HK-2 (cell line): ENCODE measurements around the gene HLF.

ENCODE experiments used
- DNase-seq: peaks from one replicate; pipeline ENCODE4 v3.0.0-alpha.2; 2018; ENCODE audit not compliant: unreplicated experiment

Gene HLF

DNA sequence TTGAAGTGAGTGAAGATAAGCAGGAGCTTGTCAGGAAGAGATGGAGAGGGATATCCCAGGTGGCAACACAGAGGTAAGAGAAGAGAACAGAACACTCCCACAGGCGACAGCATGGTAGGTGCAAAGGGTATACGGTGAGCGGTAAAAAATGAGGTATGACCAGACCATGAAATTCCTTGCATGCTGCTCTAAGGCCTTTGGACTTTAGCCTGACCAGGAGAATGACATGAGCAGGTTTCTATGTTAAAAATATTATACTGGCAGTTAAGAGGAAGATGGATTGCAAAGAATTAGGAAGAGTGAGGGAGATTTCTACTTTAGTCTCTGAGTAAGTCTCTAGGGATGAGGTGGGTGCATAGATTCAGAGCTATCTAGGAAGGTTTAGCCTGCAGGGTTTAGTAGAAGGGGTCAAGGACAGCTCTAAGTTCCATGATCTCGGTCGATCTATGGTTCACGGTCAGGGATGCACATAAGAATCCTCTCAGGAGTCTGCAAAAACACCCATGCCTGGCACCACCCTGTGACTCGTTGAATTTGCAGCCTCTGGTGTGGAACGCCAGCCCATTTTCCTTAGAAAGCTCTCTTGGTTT, 65.7 kb downstream of the HLF start:
- DNase-seq: no peak

DNA sequence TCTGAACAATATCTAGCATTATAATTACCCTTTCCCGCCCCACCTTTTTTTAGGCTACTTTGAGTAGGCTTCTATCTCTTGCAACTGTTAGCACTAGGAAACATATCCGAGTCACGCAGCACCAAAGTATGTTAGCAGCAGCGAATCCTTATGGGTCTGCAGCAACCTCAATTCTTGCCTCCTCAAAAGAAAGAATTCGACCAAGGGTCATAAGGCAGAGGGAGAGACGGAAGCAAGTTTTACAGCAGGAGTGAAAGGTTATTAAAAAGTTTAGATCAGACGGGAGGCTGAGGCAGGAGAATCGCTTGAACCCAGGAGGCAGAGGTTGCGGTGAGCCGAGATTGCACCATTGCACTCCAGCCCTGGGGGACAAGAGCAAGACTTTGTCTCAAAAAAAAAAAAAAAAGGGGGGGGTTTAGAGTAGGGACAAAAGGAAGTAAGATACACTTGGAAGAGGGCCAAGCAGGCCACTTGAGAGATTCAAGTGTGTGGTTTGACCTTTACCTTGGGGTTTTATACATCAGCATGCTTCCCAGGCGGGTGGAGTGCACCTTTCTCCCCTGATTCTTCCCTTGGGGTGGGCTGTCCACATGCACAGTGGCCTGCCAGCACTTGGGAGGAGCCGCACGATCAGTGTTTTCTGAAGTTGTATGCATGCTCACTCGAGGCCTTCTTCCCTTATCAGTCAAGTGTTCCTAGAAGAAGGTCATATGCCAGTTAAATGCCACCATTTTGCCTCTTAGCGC, 67.7 kb downstream of the HLF start:
- DNase-seq: peak; percentile 13

DNA sequence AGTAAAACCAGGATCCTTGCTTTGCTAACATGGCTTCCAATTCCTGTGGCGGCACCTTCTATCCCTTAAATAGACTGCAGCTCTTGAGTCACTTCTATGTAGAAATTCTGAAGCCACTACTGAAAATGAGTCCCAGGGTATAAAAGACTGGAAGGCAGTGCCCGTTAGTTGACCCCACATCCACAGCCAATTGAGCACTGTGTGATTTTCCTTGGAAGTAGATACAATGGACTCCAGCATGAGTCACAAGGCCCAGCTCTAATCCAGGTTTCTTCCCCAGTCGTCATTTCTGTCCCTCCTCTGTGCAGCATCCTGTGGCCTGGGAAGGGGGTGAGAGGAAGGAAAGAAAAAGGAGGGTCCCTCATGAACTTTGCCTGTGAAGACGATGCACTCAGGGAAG, 69.5 kb downstream of the HLF start:
- DNase-seq: no peak

DNA sequence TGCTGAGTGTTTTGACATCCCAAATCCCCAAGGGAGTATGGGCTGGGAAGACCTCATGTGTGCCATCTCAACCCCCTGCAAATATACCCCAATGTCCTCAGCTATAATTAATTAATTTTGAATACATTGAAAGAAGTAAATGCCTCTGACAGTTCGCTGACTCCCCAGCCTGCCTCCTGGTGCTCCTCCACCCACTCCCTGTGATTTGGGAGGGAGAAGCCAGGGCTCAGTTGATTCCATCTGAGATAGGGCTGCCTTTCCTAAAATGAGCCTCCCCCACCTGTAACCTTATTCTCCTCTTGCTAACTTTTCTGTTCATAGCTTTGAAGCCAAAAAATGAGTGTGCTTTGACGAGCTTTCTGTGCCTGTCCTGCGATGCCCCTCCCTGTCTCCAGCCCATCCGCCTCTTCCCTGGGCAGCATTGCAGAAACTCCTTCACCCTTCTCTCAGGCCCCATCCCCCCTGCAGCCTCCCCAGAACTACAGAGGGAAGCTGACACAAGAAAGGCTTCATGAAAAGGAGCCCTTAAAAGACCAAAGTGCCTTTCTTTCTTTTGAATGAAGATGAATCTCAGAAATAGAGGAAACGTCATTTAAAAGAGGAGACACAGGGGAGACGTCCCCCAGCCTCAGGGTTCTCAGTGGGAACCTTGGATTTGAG, 70.3 kb downstream of the HLF start:
- no peak for DNase-seq

DNA sequence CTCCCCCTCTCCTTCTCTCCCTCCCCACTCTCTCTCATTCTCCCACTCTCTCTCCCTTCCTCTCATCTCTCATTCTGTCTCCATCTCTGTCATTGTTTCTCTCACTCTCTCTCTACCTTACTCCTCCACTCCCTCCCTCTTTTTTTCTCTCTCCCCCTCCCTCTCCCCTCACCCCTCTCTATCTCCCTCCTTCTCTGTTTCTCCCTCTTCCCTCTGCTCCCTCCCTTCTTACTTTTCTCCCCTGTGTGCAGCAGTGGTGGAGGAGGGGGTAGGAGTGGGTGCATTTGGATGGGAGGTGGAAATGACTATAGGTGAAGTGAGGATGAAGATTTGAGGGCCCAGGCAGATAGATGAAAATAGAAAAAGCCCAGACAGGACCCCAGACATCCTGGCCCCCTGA, 70.9 kb downstream of the HLF start:
- no peak for DNase-seq

DNA sequence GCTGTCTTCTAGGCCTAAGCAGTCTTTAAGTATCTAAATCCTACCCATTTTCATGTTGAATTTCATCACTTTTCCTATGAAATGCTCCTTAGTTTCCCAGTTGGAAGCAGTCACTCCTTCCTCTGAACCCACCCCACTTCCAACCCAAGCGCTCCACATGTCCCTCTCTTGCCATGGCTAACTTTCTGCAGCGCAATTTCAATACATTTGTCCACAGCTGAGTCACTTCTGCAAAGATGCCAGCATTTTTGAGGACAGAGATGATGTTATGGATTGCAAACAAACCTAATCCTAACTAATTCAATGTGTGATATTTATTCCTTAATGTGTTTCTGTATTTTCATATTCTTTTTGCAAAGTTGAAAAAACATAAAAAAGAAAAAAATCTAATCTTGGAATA, 71.7 kb downstream of the HLF start:
- DNase-seq: no peak

DNA sequence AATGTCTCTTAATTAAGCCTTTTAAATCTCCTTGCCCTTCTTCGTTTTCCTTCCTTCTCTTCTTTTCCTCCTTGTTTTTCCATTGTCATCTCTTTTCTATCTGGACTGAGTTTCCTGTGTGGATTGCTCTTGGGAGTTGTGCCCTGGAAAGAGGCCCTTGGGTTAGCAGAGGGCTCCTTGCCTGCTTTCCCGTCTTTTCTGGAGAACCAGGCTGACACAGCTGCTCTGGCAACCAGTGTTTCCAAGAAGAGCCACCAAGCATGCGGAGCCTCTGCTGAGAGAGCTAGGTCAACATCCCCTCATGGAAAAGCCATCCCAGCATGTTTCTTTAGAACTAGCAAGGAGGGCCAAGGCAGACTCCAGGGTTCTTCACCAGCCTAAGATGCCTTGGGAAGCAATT, 75.4 kb downstream of the HLF start:
- no peak for DNase-seq

DNA sequence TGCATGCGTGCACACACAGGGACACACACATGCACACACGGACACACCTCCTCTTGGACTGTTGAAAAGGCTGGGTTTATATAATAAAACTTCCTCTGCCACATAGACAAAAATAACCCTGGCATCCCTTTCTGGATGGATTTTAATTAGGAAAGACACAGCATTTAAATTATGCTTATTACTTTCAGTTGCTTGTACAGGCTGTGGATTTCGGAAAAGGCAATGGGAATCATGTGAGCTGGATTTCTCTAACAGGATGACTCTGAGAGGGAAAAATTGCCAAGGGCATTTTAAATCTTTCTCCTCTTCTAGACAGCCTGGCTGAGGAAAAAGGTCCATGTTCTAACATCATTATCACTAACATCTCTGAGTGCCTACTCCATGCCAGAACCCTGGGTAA, 75.9 kb downstream of the HLF start:
- DNase-seq: no peak

DNA sequence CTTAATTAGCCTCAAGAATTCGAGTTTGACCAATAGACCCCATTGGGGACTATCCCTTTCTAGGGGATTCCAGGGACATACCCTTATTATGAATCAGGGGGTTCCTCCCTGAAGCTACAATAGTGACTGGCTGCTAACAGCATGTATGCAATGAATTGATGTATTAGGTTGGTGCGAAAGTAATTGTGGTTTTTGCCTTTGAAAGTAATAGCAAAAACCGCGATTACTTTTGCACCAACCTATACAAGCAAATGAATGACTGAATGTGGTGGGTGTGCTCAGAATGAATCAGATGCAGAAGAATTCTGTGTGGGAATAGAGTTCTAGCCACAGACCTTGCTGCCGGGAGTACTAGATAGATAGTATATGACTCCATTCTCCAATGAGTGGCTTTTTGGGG, 76.7 kb downstream of the HLF start:
- peak; percentile 18 for DNase-seq

DNA sequence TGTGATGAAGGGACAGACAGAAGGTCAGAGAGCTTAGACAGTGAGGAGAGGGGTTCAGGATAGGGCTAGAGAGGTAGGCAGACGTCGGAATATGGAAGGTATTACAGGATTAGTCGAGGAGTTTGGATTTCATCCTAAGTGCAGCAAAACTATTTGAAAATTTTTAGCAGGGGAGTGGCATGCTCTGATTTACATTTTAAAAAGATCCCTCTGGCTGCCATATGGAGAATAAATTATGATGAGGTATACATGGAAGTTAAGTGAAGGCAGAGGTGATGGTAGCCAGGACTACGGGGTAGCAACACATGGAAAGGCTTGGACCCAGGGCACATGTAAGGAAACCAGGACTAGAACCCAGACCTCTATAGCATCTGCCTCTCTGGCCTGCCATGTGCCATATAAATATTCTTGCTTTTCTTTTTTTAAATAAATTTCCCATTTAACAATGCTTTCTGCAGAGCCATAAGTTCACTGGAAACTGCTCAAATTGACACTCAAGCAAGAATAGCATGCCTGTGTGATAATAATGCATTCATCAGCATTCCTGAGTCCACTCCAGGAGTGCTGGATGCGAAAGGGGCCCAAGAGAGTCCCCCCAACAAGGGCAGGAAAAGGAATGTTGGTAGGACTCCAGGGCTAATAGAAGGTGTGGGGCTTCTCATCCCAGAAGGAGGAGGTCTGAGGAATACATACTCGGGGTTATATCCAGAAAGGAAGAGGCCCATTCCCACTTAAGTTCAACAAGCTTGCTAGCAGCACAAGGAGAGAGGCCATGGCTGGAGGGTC, 78.2 kb downstream of the HLF start:
- no peak for DNase-seq

DNA sequence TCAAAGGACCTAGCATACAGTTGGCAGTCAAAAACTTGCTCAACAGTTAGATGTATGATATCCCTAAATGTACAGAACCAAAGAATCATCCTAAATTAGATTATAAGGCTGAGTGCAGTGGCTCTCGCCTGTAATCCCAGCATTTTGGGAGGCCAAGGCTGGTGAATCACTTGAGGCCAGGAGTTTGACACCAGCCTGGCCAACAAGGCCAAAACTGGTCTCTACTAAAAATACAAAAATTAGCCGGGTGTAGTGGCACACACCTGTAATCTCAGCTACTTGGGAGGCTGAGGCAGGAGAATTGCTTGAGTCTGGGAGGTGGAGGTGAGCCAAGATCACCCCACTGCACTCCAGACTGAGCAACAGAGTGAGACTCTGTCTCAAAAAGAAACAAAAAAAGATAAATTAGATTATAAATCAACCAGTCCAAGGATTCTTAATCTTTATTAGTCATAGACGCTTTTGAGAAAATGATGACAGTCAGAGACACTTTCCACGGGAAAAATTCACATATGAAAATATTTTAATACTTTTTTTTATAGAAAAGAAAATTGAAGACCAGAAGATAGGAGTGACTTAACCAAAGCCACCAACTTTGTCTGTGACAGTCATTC, 79.2 kb downstream of the HLF start:
- DNase-seq: no peak

DNA sequence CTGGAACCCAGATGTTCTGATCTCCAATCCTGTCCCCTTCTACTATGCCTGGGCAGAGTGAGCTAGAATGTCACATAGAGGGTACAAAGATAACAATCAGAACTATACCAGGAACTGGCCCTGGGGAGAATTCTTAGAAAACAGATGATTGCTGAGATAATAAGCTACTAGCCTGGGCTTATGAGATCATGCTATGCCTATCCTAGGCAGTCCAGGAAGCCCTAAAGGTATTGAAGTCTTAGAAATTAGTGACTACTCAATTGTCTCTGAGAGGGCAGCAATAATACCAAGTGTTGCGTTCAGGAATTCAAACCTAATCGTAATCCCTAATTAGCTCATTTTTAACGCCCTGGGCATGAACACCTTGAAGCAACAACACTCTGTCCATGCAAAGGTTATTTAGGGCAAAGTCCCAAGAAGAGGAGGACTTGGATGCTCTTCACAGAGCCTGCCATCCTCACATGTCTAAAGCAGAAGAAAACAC, 79.8 kb downstream of the HLF start:
- DNase-seq: no peak

DNA sequence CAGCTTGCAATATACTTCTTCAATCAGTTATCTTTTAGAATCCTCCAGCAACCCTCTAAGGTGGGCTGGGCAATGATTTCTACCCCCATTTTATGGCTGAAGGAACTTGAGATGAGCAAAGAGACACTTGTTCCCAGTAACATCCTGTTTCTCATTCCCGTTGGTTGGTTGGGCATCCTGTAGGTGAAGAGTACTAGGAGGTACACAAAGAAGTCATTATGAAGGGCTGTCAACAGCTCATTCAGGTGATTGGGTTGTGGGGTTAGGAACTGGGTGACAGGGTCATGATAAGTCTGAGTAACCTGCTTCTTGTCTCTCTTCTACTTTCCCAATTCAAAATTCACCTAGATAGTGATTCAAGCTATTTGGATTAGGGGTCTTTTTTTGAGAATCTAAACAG, 80.4 kb downstream of the HLF start:
- DNase-seq: no peak

DNA sequence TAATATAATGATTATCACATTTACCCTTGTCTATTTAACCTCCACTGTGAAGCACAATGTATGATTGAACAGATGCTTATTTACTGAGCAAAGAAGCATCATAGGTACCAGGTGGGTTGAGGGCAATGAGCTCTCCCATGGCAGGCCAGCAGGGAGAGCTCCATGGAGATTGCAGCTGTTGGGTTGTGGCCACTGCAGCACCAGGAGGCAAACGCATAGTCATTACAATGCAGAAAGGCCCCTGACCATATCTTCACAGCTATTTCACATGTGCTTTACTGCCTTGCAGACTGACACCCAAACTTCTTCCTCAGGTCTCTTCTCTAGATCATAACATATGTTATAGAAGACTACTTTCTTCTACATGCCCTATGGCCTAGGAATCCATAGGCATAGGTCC, 81.9 kb downstream of the HLF start:
- no peak for DNase-seq

DNA sequence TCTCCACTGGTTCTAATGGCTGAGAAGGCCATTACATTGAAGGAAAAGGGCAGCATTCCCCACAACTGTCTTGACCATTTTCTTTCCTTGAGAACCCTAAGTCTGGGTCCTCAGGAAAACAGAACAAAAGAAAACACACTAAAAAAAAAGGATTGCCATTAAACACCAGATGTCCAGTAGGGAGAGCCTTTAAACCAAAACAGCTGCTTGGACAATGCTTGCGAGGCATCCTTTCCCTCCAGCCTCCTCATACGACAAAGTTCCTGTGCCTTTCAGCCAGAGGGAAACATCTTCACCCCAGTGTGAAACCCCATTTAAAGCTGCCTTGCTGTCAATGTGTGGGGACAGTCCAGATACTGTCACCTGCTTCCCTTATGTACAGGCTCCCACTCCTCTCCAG, 82.6 kb downstream of the HLF start:
- DNase-seq: no peak

DNA sequence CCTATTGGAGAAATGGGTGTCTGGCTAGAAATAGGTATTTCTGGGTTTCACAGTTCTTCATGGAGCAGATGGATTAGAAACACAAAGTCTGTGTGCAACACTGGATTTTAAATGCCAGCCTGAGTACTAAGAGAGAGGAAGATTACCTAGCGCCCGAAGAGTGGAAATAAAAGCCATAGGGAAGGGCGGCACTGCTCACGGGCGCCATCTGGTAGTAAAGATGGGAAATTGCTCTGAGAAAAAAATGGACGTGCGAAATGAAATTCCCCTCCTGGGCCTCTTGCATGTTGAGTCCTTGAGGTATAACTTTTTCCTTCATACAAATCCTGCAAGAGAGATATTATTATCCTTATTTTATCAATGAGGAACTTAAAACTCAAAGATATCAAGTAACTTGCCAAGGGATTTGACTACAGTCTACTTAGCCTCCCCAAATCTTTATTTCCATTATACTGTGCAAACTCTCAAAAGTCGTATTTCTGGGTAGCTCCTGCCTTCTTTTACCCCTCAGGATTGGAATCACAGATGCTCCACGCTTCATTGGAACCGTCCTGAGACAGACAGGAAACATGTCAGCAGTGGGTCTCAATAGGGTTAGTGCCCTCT, 84.1 kb downstream of the HLF start:
- peak; percentile 43 for DNase-seq

DNA sequence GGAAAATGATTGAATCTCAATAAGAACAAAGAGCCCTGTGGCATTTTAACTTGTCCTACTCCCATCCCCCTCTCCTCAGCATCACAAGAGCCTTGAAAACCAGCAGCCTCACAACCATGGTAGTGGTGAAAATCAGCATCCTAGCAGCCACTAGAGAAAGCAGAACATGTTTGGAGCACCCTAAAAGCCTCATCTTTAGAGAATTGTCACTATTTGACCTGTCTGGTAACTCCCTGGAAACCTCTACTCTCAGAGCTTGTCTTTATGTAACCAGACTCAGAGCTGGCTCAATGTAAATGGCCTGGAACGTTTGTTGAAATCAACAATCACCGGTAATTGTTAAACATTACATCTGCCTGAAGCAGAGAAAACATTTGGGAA, 86.1 kb downstream of the HLF start:
- no peak for DNase-seq

DNA sequence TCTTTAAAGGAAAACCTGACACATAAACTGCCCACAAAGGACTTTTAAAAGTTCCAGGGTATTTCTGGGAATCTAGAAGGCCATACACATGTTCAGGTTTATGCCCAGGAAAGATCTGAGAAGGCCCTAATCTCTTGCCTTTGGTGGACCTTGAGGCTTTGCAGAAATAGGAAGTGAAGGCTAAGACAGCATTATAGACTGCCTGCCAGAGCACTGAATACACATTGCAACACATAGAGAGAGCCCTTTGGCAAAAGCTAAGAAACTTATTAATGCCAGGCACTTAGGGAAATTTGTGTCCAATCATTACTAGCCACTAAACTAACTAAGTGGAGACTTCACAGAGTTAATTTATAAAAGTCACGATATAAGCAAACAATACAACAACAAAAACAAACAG, 86.5 kb downstream of the HLF start:
- no peak for DNase-seq

DNA sequence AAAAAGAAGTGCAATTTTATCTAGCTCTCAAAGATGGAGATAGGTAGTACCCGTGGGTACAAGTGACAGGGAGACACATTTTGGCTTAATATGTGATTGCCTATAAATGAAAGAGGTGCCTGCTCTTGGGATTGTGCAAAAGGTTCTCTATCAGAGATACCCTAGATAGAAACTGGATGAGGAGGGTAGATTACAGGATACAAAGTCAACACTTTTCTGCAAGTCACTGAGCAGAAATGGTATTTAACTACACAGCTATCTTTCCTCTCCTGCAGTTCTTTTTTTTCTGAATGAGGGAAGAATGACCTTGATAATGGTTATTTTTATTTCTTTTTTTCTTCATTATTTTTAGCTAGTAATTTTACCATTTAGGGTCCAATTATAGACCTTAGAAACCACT, 89.2 kb downstream of the HLF start:
- DNase-seq: no peak

DNA sequence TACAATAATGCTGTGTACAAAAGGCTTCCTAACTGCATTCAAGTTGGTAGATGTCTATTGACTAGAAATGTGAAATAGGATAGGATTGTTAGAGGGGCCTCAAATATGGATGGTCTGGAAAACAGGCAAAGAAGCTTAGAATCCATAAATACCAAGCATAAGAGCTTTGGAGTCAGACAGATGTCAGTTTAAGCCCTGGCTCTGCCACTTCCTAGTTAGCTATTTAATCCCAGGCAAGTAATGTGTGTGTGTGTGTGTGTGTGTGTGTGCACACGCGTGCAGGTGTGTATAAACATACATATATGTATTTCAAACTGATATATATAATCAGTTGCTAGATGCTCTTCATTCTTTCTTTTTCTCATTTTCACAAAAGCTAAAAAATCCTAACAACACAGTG, 90.2 kb downstream of the HLF start:
- DNase-seq: no peak

DNA sequence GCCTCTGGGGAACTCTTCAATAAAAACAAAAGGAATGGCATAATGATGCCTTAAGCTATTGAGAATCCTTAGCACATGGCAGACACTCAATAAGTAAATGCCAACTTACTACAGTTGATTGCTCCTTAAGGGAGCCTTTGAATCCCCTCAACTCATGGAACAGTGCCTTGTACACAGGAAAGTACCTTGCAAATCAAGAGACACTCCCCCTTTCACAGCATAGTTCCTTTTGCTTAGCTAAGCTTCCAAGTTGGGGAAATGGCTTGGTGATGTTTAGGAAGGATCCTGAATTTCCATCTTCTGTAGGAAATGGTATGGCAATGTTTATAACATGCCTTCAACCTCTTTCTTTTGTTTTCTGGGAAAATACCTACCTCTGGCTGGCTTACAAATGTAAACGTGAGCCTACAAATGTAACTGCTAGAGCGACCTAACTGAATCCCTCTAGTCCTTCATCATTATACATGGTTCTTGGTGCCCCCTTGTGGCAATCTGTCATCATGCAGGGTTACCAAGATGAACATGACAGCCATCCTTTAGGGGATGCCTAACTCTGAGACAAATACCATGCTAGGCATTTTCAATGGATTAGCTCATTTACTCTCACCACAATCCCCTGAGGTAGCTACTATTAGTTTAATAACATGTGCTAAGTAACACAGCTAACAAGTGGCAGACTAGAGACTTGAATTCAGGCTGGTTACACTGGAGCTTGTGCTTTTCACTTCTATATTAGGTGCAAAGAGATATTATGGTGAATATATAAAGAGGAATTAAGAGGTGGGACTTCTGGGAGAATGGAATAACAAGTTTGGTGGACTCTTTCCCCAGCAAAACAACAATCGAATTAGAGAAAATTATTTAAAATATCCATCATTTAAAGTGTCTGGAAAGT, 91.9 kb downstream of the HLF start:
- peak; percentile 64 for DNase-seq
